NCI-H2107 treated with DMSO at 0.1 percent for 48 hours (cell line): ENCODE measurements around the gene GPD1L.
"Not testable (repeated sequence)": the region's sequence is repeated elsewhere in the genome, so short reads cannot be mapped to it uniquely, and the experiment has no call there.

ENCODE experiments used
- DNase-seq: peaks from one replicate; lab custom pipeline; 2025; ENCODE audit not compliant: unreplicated experiment; lab: John Stamatoyannopoulos, UW

The GPD1L gene

GRCh38 chr3:32180141-32180784 lies 73.8 kb downstream of the GPD1L start:
- no peak for DNase-seq

- DNase-seq = peak; percentile 44
Observed at GRCh38 chr3:32181365-32181764, 74.9 kb downstream of the GPD1L start.

GRCh38 chr3:32181796-32182195 lies 75.4 kb downstream of the GPD1L start:
- no peak for DNase-seq

DNA sequence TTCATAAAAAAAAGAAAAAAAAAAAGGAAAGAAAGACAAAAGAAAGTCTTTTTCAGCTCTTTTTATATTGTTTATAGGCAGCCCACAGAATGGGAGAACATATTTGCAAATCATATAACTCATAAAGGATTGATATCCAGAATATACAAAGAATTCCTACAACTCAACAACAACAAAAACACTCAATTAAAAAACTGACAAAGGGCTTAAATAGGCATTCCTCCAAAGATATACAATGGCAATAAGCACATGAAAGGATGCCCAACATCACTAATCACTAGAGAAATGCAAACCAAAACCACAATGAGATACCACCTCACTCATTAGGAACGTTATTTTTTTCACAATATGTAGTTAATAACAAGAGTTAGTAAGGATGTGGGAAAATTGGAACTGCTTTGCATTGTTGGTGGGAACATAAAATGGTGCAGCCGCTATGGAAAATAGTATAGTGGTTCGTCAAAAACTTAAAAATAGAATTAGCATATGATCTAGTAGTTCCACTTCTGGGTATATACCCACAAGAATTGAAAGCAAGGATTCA lies 77.8 kb downstream of the GPD1L start:
- no peak for DNase-seq

DNA sequence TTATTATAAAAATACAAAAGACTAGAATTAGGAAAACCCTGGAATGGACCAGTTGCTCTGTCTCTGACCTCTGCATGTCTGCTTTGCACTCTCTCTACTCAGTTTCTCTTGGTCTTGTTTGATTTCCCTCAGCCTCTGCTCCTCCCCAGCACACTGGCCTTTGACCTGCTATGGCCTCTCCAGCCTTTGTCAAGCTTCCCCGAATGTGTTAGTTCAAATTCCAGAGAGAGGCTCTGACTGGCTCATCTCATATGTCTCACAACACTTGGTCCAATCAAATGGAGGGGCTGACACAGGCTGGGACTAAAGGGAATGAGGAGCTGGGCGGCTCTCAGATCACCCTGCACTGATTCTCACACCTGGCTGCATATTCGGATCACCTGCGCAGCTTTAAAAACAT lies 79.7 kb downstream of the GPD1L start:
- no peak for DNase-seq

DNA sequence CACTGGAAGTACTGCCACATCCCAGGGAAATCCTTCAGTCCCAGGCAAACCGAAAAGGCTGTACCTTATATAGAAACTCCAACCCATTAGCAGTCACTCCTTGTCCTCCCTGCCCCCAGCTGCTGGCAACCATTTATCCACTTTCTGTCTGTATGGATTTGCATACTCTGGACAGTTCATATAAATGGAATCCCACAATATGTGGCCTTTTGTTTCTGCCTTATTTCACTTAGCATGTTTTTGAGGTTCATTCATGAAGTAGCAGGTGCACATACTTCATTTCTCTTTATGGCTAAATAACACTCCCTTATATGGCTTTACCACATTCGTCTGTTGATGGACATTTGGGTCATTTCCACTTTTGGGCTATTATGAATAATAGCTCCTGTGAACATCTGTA lies 80.5 kb downstream of the GPD1L start:
- DNase-seq = no peak

DNA sequence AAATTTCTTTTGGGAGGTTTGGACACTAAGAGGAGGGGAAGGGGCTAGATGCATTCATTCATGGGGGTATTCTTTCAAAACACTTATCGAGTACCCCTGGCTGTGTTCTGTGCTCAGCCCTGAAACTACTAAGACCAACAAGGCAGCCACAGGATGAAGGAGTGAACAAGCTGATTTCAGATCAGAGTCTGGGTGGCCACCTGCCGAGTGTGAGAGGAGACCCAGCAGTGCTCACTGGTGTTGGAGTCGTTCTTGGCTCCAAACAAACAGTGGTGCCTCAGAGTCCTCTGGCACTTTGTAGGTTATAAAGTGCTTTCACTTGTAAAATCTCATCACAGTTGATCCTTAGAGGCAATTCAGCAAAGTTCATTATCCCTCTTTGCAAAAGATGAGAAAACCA lies 83.3 kb downstream of the GPD1L start:
- DNase-seq = no peak

DNA sequence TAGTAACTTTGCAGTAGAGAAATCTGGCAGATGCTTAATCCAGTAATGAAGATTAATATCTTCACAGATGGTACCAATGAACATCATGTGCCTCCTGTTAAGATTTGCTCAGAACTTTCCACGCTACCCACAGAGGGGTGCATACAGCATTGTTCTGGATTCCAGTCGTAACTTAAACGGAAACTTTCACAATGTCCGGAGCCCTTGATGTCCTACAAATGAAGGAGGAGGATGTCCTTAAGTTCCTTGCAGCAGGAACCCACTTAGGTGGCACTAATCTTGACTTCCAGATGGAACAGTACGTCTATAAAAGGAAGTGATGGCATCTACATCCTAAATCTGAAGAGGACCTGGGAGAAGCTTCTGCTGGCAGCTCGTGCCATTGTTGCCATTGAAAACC lies 84.1 kb downstream of the GPD1L start:
- not testable (repeated sequence) for DNase-seq

GRCh38 chr3:32193101-32193500 lies 86.7 kb downstream of the GPD1L start:
- no peak for DNase-seq

DNA sequence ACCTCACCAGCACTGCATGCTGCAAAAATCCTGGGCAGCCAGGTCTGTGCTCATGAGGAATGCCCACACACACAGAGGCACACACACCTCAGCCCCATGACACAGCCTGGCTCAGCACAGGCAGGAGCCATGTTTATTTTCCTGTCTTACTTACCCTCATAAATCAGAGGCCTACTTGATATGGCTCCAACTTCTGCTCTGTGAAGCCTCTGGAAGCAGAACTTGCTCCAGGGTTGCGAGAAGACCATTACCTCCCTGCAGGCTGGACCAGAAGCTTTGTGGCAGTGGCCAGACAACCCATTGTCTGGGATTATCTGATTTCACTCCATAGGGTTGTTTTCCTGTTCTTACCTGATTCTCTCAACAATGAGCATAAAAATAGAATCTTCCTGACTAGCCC lies 88.2 kb downstream of the GPD1L start:
- DNase-seq = no peak

- no peak for DNase-seq
Observed at GRCh38 chr3:32195995-32196540, 89.6 kb downstream of the GPD1L start.

DNA sequence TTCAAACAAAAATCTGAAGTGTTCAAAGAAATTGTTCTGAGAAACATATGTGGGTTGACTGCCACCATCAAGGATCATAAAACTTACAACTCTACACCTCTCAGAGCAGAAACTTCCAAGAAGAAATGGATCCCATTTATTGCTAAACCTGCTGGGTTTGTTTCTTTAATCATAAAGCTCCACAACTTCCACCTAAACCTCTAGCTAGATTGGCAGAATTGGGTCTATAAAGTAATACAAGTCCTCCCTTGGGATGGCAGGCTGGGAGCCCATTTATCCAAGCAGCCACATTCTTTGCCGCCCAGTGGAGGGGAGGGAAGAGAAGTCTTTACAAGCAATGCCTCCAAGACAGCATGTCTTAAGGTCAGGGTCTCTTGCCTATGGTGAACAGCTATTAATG lies 91.6 kb downstream of the GPD1L start:
- no peak for DNase-seq

GRCh38 chr3:32198714-32199113 lies 92.3 kb downstream of the GPD1L start:
- DNase-seq = no peak

- no peak for DNase-seq
Observed at GRCh38 chr3:32200490-32200889, 94.1 kb downstream of the GPD1L start.

DNA sequence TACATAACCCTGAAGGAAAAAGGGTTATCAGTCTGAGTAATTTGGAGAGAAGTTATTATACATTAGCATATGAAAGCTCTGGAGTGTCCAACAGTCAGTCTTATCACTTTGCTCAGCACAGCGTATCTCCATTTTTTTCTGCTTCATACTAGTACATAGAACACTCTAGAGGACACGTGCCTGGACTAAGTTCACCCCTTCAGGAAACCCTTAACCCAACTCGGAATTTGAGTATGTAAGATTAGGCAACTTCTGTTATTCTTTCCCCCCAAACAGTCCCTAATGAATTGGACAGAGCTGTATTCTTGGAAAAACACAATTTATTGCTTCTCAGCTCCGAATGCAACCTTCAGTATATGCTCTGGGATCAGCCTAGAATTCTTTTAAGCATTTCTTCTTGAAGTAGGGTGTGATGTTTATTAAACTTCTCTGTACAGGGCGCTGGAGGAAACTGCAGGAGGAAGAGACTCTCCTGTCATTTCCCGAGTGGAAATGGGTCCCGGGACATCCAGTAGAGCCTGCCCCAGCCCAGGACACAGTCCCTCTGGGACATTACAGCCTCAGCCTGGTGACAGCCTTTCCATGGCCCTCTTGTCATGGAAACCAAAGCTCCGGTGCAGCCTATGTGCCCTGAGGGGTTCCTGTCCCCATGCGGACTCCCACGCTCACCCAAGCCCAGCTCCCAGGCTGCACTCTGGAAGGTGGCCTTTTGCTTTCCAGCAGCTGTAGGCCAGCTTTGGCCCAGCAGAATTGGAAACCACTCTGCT lies 94.8 kb downstream of the GPD1L start:
- DNase-seq = no peak

- no peak for DNase-seq
Observed at GRCh38 chr3:32202496-32202895, 96.1 kb downstream of the GPD1L start.

- DNase-seq = no peak
Observed at GRCh38 chr3:32203854-32204253, 97.4 kb downstream of the GPD1L start.

- no peak for DNase-seq
Observed at GRCh38 chr3:32208447-32208846, 102.0 kb downstream of the GPD1L start.

DNA sequence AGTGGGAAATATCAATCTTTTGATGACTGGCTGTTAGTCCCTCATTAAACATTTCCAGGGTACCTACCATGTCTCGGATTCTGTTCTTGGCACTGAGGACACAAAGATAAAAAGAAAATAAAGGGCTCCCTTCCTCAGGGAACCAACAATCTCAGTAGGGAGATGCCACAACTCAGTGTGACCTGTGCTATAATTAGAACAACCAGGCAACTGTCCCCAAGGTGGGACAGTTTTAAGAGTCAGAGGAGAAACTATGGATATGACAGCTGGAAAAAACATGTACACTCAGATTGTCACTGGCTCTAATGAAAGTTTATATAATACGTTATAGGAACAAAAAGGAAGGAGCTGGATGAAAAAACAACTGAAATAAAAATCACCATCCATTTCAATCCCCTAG lies 108.8 kb downstream of the GPD1L start:
- no peak for DNase-seq

GRCh38 chr3:32216172-32216783 lies 109.9 kb downstream of the GPD1L start:
- DNase-seq = no peak

GRCh38 chr3:32217339-32217738 lies 110.9 kb downstream of the GPD1L start:
- no peak for DNase-seq
